SK-N-SH (cell line): Measurements from ENCODE around the gene TBCE. TPM values are rescaled to one million over a fixed set of nuclear protein-coding genes. Genes with fewer than 3 reads are reported as not detected.

ENCODE experiments used
- CTCF ChIA-PET: fragments of 300-600, 350-600 bp; formaldehyde crosslinking; extraction: SDS; loops from one replicate; lab custom pipeline; 2021; lab: Yijun Ruan, JAX
- POLR2A ChIA-PET: fragments of 350-600 bp; sonication (Branson Sonifier 250); formaldehyde crosslinking; extraction: SDS; loops from one replicate; lab custom pipeline; 2020; ENCODE audit warnings: antibody characterized with exemption, inconsistent platforms; lab: Yijun Ruan, JAX
- DNase-seq: peaks from one replicate; pipeline ENCODE4 v3.0.0; 2012
- H2AFZ ChIP-seq: fragments of 200-600 bp; sonication (generic); 2 replicates; pipeline ENCODE4 v1.8.1; 2016; ENCODE audit warnings: antibody characterized with exemption, mild to moderate bottlenecking, low read depth
- H3F3A ChIP-seq: fragments of 200-600 bp; sonication (generic); replicated peaks from 2 replicates; pipeline ENCODE3; 2016; ENCODE audit warnings: antibody characterized with exemption, mild to moderate bottlenecking; ENCODE audit not compliant: insufficient read depth
- H3K27ac ChIP-seq, 2 experiments: fragments of 200-500 bp in 1 of 2; fragments of 200-600 bp in 1 of 2; sonication (Bioruptor generic) in 1 of 2; sonication (generic), shearing (Covaris generic) in 1 of 2; 2 replicates each; pipeline versions ENCODE4 v1.5.1 to v1.6.1; 2014 to 2016; ENCODE audit warnings: low read depth in 2 of 2, inconsistent platforms in 1 of 2, low read length in 1 of 2, mild to moderate bottlenecking in 1 of 2, mixed read lengths in 1 of 2
- H3K27me3 ChIP-seq: fragments of 200-600 bp; sonication (generic), shearing (Covaris generic); 2 replicates; pipeline ENCODE4 v1.6.1; 2016; ENCODE audit warnings: mixed run types; ENCODE audit not compliant: insufficient read depth
- H3K36me3 ChIP-seq, 2 experiments: fragments of 200-500 bp in 1 of 2; fragments of 200-600 bp in 1 of 2; sonication (Bioruptor generic) in 1 of 2; sonication (generic) in 1 of 2; replicated peaks in 1 of 2; 2 replicates each; pipeline versions ENCODE3 to v1.5.1; 2014 to 2016; ENCODE audit warnings: low read length in 1 of 2, mild to moderate bottlenecking in 1 of 2; ENCODE audit not compliant: insufficient read depth in 2 of 2, control insufficient read depth in 1 of 2
- H3K4me1 ChIP-seq, 2 experiments: fragments of 200-500 bp in 1 of 2; fragments of 200-600 bp in 1 of 2; sonication (Bioruptor generic) in 1 of 2; sonication (generic), shearing (Covaris generic) in 1 of 2; 2 replicates each; pipeline versions ENCODE4 v1.5.1 to v1.6.1; 2014 to 2016; ENCODE audit warnings: low read depth in 1 of 2, low read length in 1 of 2, mixed run types in 1 of 2; ENCODE audit not compliant: insufficient read depth in 2 of 2, control insufficient read depth in 1 of 2
- H3K4me2 ChIP-seq: fragments of 200-600 bp; sonication (generic), shearing (Covaris generic); 2 replicates; pipeline ENCODE4 v1.6.1; 2017; ENCODE audit warnings: mixed run types
- H3K4me3 ChIP-seq, 2 experiments: fragments of 200-500 bp in 1 of 2; fragments of 200-600 bp in 1 of 2; sonication (Bioruptor generic) in 1 of 2; sonication (generic), shearing (Covaris generic) in 1 of 2; 2 replicates each; pipeline versions ENCODE4 v1.5.1 to v1.8.1; 2014 to 2016; ENCODE audit warnings: low read depth in 2 of 2, inconsistent platforms in 1 of 2, low read length in 1 of 2, mild to moderate bottlenecking in 1 of 2, mixed read lengths in 1 of 2, moderate library complexity in 1 of 2
- H3K79me2 ChIP-seq: fragments of 200-600 bp; sonication (generic); 2 replicates; pipeline ENCODE4 v1.8.1; 2017; ENCODE audit warnings: mild to moderate bottlenecking; ENCODE audit not compliant: insufficient read depth
- H3K9ac ChIP-seq: fragments of 200-600 bp; sonication (generic); 2 replicates; pipeline ENCODE4 v1.6.1; 2017; ENCODE audit warnings: mixed run types
- H3K9me2 ChIP-seq: fragments of 200-600 bp; sonication (generic); 2 replicates; pipeline ENCODE4 v1.6.1; 2017; ENCODE audit warnings: mixed run types
- H3K9me3 ChIP-seq: fragments of 200-600 bp; sonication (generic); 2 replicates; pipeline ENCODE4 v1.6.1; 2017; ENCODE audit warnings: mixed run types, mild to moderate bottlenecking, moderate library complexity
- H4K20me1 ChIP-seq: fragments of 200-600 bp; sonication (generic); 2 replicates; pipeline ENCODE4 v1.6.1; 2017; ENCODE audit warnings: mild to moderate bottlenecking, mixed run types; ENCODE audit not compliant: insufficient read depth
- CHD2 ChIP-seq: fragments of 150-350 bp; IDR thresholded peaks from 2 replicates; pipeline ENCODE4 v1.6.1; 2018; ENCODE audit warnings: low read length; ENCODE audit not compliant: partially characterized antibody
- EP300 ChIP-seq, 2 experiments: IDR thresholded peaks; 2 replicates each; pipeline versions ENCODE4 v1.4.0 to v1.6.1; 2012; ENCODE audit warnings: borderline replicate concordance in 1 of 2, low read depth in 1 of 2, low read length in 1 of 2
- EZH2phosphoT487 ChIP-seq: fragments of 200-600 bp; sonication (generic); IDR thresholded peaks from 2 replicates; pipeline ENCODE4 v1.6.1; 2017; ENCODE audit warnings: low read depth, mixed run types, mild to moderate bottlenecking, antibody characterized with exemption, moderate library complexity, borderline replicate concordance
- GABPA ChIP-seq: IDR thresholded peaks from 2 replicates; pipeline ENCODE4 v1.4.0; 2012; ENCODE audit warnings: low read depth, mild to moderate bottlenecking
- JUND ChIP-seq: IDR thresholded peaks from 2 replicates; pipeline ENCODE4 v1.4.0; 2012
- MEF2A ChIP-seq: IDR thresholded peaks from 2 replicates; pipeline ENCODE4 v1.4.0; 2012; ENCODE audit warnings: low read depth, borderline replicate concordance
- MXI1 ChIP-seq: IDR thresholded peaks from 2 replicates; pipeline ENCODE4 v1.6.1; 2012; ENCODE audit warnings: mild to moderate bottlenecking, low read depth, low read length, improper control_type of control experiment
- NRF1 ChIP-seq: IDR thresholded peaks from 2 replicates; pipeline ENCODE4 v1.6.1; 2012; ENCODE audit warnings: low read depth, mild to moderate bottlenecking, low read length
- POLR2AphosphoS5 ChIP-seq: IDR thresholded peaks from 2 replicates; pipeline ENCODE4 v1.6.1; 2012; ENCODE audit warnings: low read depth, low read length
- RCOR1 ChIP-seq: fragments of 150-350 bp; IDR thresholded peaks from 2 replicates; pipeline ENCODE4 v1.6.1; 2017; ENCODE audit warnings: antibody characterized with exemption, low read length
- RFX5 ChIP-seq: IDR thresholded peaks from 2 replicates; pipeline ENCODE4 v1.6.1; 2012; ENCODE audit warnings: mild to moderate bottlenecking, improper control_type of control experiment, low read length
- RXRA ChIP-seq: IDR thresholded peaks from 2 replicates; pipeline ENCODE4 v1.4.0; 2012; ENCODE audit warnings: low read depth, mild to moderate bottlenecking, borderline replicate concordance
- SIN3A ChIP-seq: IDR thresholded peaks from 2 replicates; pipeline ENCODE4 v1.6.1; 2012; ENCODE audit warnings: low read depth, mild to moderate bottlenecking, low read length, moderate library complexity, borderline replicate concordance
- YY1 ChIP-seq: IDR thresholded peaks from 2 replicates; pipeline ENCODE4 v1.4.0; 2012; ENCODE audit warnings: low read depth, mild to moderate bottlenecking
- WGBS: methylation state at CpG from one replicate; pipeline ENCODE4 v1.1.6; 2017; ENCODE audit warnings: low lambda C conversion rate; 5-methylcytosine and 5-hydroxymethylcytosine counted together
- polyA plus RNA-seq, 3 experiments: library from polyadenylated mRNA; depleted of rRNA; stranded (reverse); fragments of >200 nt; gene quantifications; 2 replicates each; pipeline ENCODE4 v1.2.3, GENCODE V29; 2012
- TF ChIP-seq, protein P1 (sequence below): IDR thresholded peaks from 2 replicates; pipeline ENCODE4 v1.4.0; 2012; ENCODE audit warnings: low read depth
- TF ChIP-seq, protein P2 (sequence below): IDR thresholded peaks from 2 replicates; pipeline ENCODE4 v1.4.0; 2012; ENCODE audit warnings: low read depth, borderline replicate concordance
- TF ChIP-seq, protein P3 (sequence below): IDR thresholded peaks from 2 replicates; pipeline ENCODE4 v1.6.1; 2012; ENCODE audit warnings: mild to moderate bottlenecking, low read depth, low read length, moderate library complexity
- TF ChIP-seq, protein P4 (sequence below): fragments of 150-350 bp; IDR thresholded peaks from 2 replicates; pipeline ENCODE4 v1.6.1; 2016; ENCODE audit warnings: mild to moderate bottlenecking, low read depth, low read length

TBCE gene
- polyA plus RNA-seq, 1 of the 3 experiments (the other 2 are of a cell fraction), result 18.3 TPM

DNA sequence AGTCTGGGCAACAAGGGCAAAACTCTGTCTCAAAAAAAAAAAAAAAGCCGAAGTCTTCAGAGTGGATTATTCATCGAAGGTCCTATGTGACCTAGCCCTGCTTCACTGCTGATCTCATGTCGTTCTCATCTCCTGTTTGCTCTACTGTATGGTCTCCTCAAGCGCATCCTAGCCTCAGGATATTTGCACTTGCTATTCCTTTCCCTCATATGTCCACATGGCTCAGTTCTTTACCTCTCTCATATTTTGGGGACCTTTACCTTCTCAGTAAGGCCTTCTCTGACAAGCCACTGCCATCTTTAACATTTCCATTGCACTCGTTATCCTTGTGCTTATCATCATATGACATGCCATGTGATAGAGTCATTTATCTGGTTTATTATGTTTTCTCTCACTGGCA lies 2.6 kb downstream of the TBCE start:
- Histone ChIP-seq H3K79me2 (peaks cover 69% of the 10 kb centered on the region), H2AFZ (no peak overlapping the region), H3K4me3 (no peak overlapping the region), H3K27me3 (no peaks in the 10 kb centered on the region), H3K36me3 (peaks cover 3 to 9% of the 10 kb centered on the region in 2 experiments), H3K27ac (no peak overlapping the region), H3K4me2 (no peak overlapping the region), H3K4me1 (no peaks in the 10 kb centered on the region; a peak in 1 of 4 replicates), H3K9ac (no peak overlapping the region), H3K9me3 (no peaks in the 10 kb centered on the region), H4K20me1 (no peaks in the 10 kb centered on the region), H3F3A (peaks cover 6% of the 10 kb centered on the region), H3K9me2 (no peaks in the 10 kb centered on the region)
- POLR2A ChIA-PET, result no interaction called here
- CTCF ChIA-PET, result no interaction called here
- 91% methylated on average over 5 of the region's 5 CpGs for WGBS
- TF ChIP-seq, protein P1, sequence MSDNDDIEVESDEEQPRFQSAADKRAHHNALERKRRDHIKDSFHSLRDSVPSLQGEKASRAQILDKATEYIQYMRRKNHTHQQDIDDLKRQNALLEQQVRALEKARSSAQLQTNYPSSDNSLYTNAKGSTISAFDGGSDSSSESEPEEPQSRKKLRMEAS, result no peak
- TF ChIP-seq MXI1 (no peak), SIN3A (no peak), EZH2phosphoT487 (no peak), EP300 (IDR thresholded peaks at IDR 0.05; ENCODE audit: borderline replicate concordance in 1 of 2, low read depth in 1 of 2, low read length in 1 of 2) (no peak), CHD2 (no peak), RCOR1 (no peak), NRF1 (no peak), POLR2AphosphoS5 (no peak), RFX5 (no peak), GABPA (no peak), MEF2A (no peak), YY1 (no peak), RXRA (no peak), JUND (no peak)
- TF ChIP-seq, protein P2, sequence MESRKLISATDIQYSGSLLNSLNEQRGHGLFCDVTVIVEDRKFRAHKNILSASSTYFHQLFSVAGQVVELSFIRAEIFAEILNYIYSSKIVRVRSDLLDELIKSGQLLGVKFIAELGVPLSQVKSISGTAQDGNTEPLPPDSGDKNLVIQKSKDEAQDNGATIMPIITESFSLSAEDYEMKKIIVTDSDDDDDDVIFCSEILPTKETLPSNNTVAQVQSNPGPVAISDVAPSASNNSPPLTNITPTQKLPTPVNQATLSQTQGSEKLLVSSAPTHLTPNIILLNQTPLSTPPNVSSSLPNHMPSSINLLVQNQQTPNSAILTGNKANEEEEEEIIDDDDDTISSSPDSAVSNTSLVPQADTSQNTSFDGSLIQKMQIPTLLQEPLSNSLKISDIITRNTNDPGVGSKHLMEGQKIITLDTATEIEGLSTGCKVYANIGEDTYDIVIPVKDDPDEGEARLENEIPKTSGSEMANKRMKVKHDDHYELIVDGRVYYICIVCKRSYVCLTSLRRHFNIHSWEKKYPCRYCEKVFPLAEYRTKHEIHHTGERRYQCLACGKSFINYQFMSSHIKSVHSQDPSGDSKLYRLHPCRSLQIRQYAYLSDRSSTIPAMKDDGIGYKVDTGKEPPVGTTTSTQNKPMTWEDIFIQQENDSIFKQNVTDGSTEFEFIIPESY, result no peak
- TF ChIP-seq, protein P3, sequence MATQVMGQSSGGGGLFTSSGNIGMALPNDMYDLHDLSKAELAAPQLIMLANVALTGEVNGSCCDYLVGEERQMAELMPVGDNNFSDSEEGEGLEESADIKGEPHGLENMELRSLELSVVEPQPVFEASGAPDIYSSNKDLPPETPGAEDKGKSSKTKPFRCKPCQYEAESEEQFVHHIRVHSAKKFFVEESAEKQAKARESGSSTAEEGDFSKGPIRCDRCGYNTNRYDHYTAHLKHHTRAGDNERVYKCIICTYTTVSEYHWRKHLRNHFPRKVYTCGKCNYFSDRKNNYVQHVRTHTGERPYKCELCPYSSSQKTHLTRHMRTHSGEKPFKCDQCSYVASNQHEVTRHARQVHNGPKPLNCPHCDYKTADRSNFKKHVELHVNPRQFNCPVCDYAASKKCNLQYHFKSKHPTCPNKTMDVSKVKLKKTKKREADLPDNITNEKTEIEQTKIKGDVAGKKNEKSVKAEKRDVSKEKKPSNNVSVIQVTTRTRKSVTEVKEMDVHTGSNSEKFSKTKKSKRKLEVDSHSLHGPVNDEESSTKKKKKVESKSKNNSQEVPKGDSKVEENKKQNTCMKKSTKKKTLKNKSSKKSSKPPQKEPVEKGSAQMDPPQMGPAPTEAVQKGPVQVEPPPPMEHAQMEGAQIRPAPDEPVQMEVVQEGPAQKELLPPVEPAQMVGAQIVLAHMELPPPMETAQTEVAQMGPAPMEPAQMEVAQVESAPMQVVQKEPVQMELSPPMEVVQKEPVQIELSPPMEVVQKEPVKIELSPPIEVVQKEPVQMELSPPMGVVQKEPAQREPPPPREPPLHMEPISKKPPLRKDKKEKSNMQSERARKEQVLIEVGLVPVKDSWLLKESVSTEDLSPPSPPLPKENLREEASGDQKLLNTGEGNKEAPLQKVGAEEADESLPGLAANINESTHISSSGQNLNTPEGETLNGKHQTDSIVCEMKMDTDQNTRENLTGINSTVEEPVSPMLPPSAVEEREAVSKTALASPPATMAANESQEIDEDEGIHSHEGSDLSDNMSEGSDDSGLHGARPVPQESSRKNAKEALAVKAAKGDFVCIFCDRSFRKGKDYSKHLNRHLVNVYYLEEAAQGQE, result no peak
- TF ChIP-seq, protein P4, sequence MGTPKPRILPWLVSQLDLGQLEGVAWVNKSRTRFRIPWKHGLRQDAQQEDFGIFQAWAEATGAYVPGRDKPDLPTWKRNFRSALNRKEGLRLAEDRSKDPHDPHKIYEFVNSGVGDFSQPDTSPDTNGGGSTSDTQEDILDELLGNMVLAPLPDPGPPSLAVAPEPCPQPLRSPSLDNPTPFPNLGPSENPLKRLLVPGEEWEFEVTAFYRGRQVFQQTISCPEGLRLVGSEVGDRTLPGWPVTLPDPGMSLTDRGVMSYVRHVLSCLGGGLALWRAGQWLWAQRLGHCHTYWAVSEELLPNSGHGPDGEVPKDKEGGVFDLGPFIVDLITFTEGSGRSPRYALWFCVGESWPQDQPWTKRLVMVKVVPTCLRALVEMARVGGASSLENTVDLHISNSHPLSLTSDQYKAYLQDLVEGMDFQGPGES, result no peak
- no peak for DNase-seq
